ENCODE data around the gene FRMD4A.

The FRMD4A gene

DNA sequence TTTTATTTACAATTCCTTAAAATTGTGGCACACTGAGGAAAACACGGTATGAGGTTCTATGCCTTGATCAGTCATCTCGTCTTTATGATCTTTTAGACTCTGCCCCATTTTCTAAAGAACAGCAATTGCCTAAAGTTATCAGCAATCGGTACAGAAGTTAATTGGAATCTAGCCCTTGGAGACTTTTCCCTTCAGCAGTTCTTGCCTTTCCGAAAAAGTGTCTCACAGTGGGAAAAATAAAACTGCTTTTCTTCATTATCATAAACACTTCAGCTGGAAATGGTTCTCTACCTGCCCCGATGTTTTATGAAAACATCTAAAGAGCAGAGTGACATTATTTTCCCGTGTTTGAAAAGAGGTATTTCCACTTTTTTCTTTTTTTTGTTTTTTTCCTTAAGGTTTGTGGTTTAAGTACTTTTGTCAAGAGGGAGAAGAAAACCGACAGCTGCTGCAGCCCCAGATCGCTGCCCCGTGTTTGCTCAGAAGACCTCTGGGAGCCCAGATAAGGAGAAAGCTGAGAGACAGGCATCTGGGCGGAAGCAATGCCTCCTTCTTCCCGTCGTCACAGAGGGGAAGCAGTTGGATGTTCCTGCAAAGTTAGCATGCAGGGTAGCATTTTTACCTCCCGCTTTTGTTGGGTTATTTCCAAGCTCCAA, 149.7 kb downstream of the FRMD4A start:
- ChIA-PET CTCF (no interaction called here), POLR2A (no interaction called here)
- no peak for TF ChIP-seq SUZ12 (IDR thresholded peaks at IDR 0.05)
- no peak for TF ChIP-seq FOXK2 (IDR thresholded peaks at IDR 0.05)
- TF ChIP-seq NFRKB (IDR thresholded peaks at IDR 0.05), result no peak
- no peak for TF ChIP-seq TARDBP (IDR thresholded peaks at IDR 0.05)
- no peak for TF ChIP-seq ELF4 (IDR thresholded peaks at IDR 0.05)
- no peak for TF ChIP-seq L3MBTL2 (conservative IDR thresholded peaks at IDR 0.05)
- TF ChIP-seq ZNF384 (IDR thresholded peaks at IDR 0.05), result no peak
- no peak for DNase-seq (ENCODE audit: extremely low spot score)

DNA sequence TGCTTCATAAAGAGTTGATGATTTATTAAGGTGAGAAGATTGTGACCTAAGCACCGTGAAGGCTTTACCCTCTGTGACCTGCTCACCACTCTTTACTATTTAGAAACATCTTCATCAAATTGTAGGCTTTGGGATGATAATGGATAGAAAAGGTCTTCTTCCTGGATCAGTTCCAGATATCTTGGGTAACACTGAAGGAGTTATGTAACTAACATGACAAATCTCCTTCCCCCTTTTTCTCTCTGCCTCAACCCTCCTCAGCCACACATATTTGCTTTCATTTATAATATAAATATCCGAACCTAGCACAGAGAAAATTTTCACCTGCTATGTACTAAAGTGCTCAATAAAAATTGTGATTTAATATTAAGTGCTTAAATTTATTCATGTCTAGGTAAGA, 151.5 kb downstream of the FRMD4A start:
- ChIA-PET CTCF (no interaction called here), POLR2A (no interaction called here)
- TF ChIP-seq LEF1 (IDR thresholded peaks at IDR 0.05; ENCODE audit: borderline replicate concordance) (no peak), SUZ12 (IDR thresholded peaks at IDR 0.05) (no peak), HDGF (IDR thresholded peaks at IDR 0.05; ENCODE audit: borderline replicate concordance) (no peak), BHLHE40 (IDR thresholded peaks at IDR 0.05; ENCODE audit: borderline replicate concordance) (no peak), FOXK2 (IDR thresholded peaks at IDR 0.05) (no peak), FOXM1 (IDR thresholded peaks at IDR 0.05; ENCODE audit: borderline replicate concordance) (no peak), CTBP1 (IDR thresholded peaks at IDR 0.05; ENCODE audit: borderline replicate concordance) (no peak), TARDBP (IDR thresholded peaks at IDR 0.05) (no peak), ARNT (IDR thresholded peaks at IDR 0.05) (no peak)
- no peak for DNase-seq (ENCODE audit: extremely low spot score)

DNA sequence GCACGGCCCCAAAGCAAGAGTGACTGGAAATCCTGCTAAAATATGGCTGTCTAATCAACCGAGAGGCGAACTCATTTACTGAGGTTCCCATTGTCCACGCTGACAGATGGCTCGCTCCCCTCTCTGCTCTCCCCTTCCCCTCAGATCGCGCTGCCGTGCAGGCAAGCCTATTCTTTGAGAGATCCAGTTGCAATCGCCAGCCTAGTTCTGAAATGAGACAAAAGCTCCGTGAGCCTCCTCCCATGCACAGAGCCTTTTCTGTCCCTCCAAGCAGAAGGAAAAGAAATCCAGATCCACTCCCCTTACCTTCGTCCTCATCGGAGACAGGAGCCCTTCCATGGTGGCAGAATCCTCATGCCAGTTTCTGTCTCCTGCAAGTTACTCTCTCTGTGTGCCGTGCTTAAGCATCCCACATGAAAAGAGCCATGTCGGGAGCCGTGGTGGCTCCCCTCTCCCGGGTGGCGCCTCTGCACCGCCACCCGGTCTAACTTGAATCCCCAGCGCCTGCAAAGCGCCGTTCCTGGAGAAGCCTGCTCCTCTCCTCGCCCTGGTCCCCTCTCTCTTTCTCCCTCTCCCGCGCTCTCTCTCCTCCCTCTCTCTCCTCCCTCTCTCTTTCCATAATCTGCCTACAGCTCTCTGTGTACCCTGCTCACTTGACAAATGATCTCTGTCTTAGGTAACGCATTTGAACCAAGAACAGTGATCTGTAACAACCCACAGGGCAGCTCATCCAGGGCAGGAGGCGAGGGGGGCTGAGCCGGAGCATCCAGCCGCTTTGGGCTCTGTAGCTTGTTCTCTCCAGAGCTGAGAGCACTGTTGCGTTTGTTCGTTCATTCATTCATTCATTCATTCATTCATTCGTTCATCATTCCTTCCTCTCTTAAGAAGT, 156.8 kb downstream of the FRMD4A start:
- ChIA-PET POLR2A (interaction anchor here (1.1 kb wide), 1 partner anchor 12 kb away, joined by 4 read pairs; no protein-coding TSS in a partner anchor), CTCF (interaction anchor here (1.3 to 2.7 kb wide), 3 partner anchors 12 to 27 kb away, joined by 3 to 13 read pairs (median 5); no protein-coding TSS in a partner anchor)

DNA sequence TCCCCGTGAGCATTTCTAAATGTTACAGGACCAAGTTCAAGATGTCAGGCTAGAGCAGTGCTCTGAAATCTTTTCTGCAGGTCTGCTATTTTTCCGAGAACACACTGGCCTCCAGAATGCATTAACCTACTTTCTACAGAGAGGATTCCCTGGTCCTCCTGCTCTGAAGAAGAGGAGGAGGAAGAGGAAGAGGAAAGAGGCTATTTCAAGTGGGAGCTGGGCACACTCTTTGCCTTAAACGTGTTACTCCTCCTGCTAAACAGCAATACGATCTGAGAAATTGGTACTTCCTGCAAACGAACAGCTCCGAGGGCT, 157.4 kb downstream of the FRMD4A start:
- ChIA-PET POLR2A (interaction anchor here (1.1 kb wide), 1 partner anchor 12 kb away, joined by 4 read pairs; no protein-coding TSS in a partner anchor), CTCF (interaction anchor here (1.3 to 2.7 kb wide), 3 partner anchors 13 to 27 kb away, joined by 3 to 13 read pairs (median 5); no protein-coding TSS in a partner anchor)
- DNase-seq (ENCODE audit: extremely low spot score), result no peak
- TF ChIP-seq SP1 (IDR thresholded peaks at IDR 0.05), result no peak
- no peak for TF ChIP-seq HDGF (IDR thresholded peaks at IDR 0.05; ENCODE audit: borderline replicate concordance)
- no peak for TF ChIP-seq ARNT (IDR thresholded peaks at IDR 0.05)
- no peak for TF ChIP-seq FOXA1 (IDR thresholded peaks at IDR 0.05)
- no peak for TF ChIP-seq FOXK2 (IDR thresholded peaks at IDR 0.05)
- TF ChIP-seq ZNF384 (IDR thresholded peaks at IDR 0.05), result no peak
- no peak for TF ChIP-seq ELF4 (IDR thresholded peaks at IDR 0.05)
- no peak for TF ChIP-seq BHLHE40 (IDR thresholded peaks at IDR 0.05; ENCODE audit: borderline replicate concordance)
- TF ChIP-seq LEF1 (IDR thresholded peaks at IDR 0.05; ENCODE audit: borderline replicate concordance), result no peak
- no peak for TF ChIP-seq L3MBTL2 (conservative IDR thresholded peaks at IDR 0.05)
- no peak for TF ChIP-seq FOXM1 (IDR thresholded peaks at IDR 0.05; ENCODE audit: borderline replicate concordance)
- TF ChIP-seq TARDBP (IDR thresholded peaks at IDR 0.05), result no peak

More for the DNA sequence above, 156.8 kb downstream of the FRMD4A start:
- peak; percentile 41 for DNase-seq (ENCODE audit: extremely low spot score)
- TF ChIP-seq NFRKB (IDR thresholded peaks at IDR 0.05), result no peak
- TF ChIP-seq L3MBTL2 (conservative IDR thresholded peaks at IDR 0.05), result 0 out of 2 replicates have a peak, but pooled peaks have one; percentile 29
- TF ChIP-seq HDGF (IDR thresholded peaks at IDR 0.05; ENCODE audit: borderline replicate concordance), result no peak
- no peak for TF ChIP-seq FOXA1 (IDR thresholded peaks at IDR 0.05)
- TF ChIP-seq BHLHE40 (IDR thresholded peaks at IDR 0.05; ENCODE audit: borderline replicate concordance), result no peak
- no peak for TF ChIP-seq TARDBP (IDR thresholded peaks at IDR 0.05)

DNA sequence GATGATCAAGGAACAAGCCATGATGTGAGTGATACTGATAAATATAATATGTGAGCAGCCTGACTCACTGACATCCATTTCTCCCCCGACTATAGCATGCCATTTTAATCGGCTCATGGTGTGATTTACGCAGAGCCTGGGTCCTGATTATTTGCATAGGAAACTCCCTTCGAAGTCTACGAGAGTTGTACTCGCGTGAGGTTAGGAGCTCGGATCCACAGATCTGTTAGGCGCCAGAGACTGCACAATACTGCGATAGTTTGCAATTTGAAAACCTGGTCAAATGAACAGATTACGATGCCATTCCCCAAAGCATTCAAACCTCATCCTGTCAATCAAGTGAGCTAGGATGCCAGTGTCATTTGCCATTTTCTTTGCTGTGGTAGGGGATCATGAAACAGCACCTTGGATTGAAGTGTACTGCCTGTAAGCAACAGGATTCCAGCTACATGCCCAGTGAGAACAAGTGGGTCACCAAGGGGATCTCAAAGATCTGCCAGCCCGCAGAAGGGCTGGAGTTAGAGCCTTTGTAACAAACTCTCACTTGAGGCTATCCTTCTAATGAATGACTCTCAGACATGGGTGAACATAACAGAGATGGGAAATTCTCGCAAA, 158.3 kb downstream of the FRMD4A start:
- POLR2A ChIA-PET, result no interaction called here
- CTCF ChIA-PET, result interaction anchor here (2.7 kb wide), 1 partner anchor 14 kb away, joined by 13 read pairs; no protein-coding TSS in a partner anchor
- no peak for DNase-seq (ENCODE audit: extremely low spot score)
- TF ChIP-seq SUZ12 (IDR thresholded peaks at IDR 0.05) (no peak), NFRKB (IDR thresholded peaks at IDR 0.05) (no peak), LEF1 (IDR thresholded peaks at IDR 0.05; ENCODE audit: borderline replicate concordance) (no peak), FOXK2 (IDR thresholded peaks at IDR 0.05) (no peak), SP1 (IDR thresholded peaks at IDR 0.05) (no peak)
- TF ChIP-seq, protein P1, sequence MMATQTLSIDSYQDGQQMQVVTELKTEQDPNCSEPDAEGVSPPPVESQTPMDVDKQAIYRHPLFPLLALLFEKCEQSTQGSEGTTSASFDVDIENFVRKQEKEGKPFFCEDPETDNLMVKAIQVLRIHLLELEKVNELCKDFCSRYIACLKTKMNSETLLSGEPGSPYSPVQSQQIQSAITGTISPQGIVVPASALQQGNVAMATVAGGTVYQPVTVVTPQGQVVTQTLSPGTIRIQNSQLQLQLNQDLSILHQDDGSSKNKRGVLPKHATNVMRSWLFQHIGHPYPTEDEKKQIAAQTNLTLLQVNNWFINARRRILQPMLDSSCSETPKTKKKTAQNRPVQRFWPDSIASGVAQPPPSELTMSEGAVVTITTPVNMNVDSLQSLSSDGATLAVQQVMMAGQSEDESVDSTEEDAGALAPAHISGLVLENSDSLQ (IDR thresholded peaks at IDR 0.05), result peak; percentile 36

DNA sequence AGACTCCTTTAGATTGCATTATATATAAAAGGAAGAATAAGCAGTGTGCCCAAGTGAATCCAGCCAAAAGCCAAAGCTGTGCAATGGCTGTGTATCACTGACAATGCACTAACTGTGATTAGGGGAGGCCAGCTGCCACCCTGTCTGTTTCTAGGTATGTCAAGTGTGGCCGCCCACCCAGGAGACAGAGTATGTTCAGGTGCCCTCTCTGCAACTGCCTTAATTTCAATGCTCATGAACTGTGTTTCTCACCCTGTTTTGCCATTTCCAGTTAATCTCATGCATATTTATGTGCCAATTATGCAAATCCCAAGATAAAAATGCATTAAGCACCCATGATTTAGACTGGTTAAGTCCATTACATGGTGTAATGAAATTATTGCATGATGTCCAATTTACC, 159.4 kb downstream of the FRMD4A start:
- no peak for DNase-seq (ENCODE audit: extremely low spot score)
- TF ChIP-seq BHLHE40 (IDR thresholded peaks at IDR 0.05; ENCODE audit: borderline replicate concordance), result no peak
- no peak for TF ChIP-seq FOXM1 (IDR thresholded peaks at IDR 0.05; ENCODE audit: borderline replicate concordance)
- POLR2A ChIA-PET, result no interaction called here
- CTCF ChIA-PET, result no interaction called here

DNA sequence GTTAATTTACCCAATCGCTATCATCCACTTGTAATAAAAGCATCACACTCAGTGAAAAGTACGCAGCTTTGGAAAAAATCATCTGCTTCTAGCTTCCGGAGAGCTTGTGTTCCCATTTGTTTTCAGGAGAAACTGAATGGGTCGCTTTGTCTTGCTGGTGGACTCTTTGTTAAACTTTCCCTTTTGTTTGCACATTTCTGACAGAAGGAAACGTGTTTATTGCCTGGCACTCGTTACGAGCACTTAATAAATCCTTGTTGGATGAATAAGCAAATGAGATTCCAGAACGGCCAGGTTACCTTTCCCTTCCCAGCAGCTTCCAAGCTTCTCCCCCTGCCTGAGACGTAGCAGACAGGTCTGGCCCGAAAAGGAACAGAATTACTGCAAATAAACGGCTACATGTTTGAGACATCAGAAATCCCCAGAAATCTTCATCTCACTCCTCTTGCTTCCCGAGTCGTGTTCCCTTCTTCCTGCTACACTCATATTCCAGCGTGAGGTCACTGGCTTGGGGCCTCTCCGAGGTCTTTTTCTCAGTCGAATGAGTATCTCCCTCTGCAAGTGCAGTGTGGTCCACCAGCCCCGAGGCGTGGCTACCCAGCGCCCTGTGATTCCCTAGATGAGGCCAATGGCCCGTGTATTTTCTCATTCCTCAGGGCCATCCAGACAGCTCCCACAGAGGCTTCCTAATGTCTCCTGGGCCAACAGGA, 167.2 kb downstream of the FRMD4A start:
- TF ChIP-seq, protein P1 (IDR thresholded peaks at IDR 0.05), result no peak
- TF ChIP-seq TARDBP (IDR thresholded peaks at IDR 0.05), result no peak
- TF ChIP-seq CTBP1 (IDR thresholded peaks at IDR 0.05; ENCODE audit: borderline replicate concordance), result no peak
- no peak for TF ChIP-seq FOXA1 (IDR thresholded peaks at IDR 0.05)
- TF ChIP-seq HDGF (IDR thresholded peaks at IDR 0.05; ENCODE audit: borderline replicate concordance), result no peak
- no peak for TF ChIP-seq NFRKB (IDR thresholded peaks at IDR 0.05)
- TF ChIP-seq FOXM1 (IDR thresholded peaks at IDR 0.05; ENCODE audit: borderline replicate concordance), result no peak
- POLR2A ChIA-PET, result no interaction called here
- CTCF ChIA-PET, result no interaction called here
- no peak for DNase-seq (ENCODE audit: extremely low spot score)
